ENCODE data around the gene COL2A1.

The COL2A1 gene

GRCh38 chr12:47969845-47970244, 34.4 kb downstream of the COL2A1 start:
- TF ChIP-seq, protein P1, sequence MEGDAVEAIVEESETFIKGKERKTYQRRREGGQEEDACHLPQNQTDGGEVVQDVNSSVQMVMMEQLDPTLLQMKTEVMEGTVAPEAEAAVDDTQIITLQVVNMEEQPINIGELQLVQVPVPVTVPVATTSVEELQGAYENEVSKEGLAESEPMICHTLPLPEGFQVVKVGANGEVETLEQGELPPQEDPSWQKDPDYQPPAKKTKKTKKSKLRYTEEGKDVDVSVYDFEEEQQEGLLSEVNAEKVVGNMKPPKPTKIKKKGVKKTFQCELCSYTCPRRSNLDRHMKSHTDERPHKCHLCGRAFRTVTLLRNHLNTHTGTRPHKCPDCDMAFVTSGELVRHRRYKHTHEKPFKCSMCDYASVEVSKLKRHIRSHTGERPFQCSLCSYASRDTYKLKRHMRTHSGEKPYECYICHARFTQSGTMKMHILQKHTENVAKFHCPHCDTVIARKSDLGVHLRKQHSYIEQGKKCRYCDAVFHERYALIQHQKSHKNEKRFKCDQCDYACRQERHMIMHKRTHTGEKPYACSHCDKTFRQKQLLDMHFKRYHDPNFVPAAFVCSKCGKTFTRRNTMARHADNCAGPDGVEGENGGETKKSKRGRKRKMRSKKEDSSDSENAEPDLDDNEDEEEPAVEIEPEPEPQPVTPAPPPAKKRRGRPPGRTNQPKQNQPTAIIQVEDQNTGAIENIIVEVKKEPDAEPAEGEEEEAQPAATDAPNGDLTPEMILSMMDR (IDR thresholded peaks at IDR 0.05; ENCODE audit: low read depth, low read length) = no peak
- H3K36me3 ChIP-seq = 0 out of 2 replicates have a peak, but pooled peaks cover 3% of the 10 kb centered on the region
- no peaks in the 10 kb centered on the region for H3K4me1 ChIP-seq
- DNase-seq = no peak
- no peaks in the 10 kb centered on the region for H3K9me3 ChIP-seq
- H3K4me3 ChIP-seq (ENCODE audit: low read depth, low read length) = no peak overlapping the region
- no peaks in the 10 kb centered on the region; the same call in 1 of the 2 replicates for H3K27me3 ChIP-seq

GRCh38 chr12:47967461-47968321, 36.6 kb downstream of the COL2A1 start:
- TF ChIP-seq, protein P1 (IDR thresholded peaks at IDR 0.05; ENCODE audit: low read depth, low read length) = no peak
- H3K4me3 ChIP-seq (ENCODE audit: low read depth, low read length) = no peak overlapping the region
- no peaks in the 10 kb centered on the region for H3K4me1 ChIP-seq
- H3K36me3 ChIP-seq = 0 out of 2 replicates have a peak, but pooled peaks cover 3% of the 10 kb centered on the region
- no peak for DNase-seq
- H3K9me3 ChIP-seq = no peaks in the 10 kb centered on the region
- H3K27me3 ChIP-seq = no peaks in the 10 kb centered on the region; the same call in 1 of the 2 replicates

DNA sequence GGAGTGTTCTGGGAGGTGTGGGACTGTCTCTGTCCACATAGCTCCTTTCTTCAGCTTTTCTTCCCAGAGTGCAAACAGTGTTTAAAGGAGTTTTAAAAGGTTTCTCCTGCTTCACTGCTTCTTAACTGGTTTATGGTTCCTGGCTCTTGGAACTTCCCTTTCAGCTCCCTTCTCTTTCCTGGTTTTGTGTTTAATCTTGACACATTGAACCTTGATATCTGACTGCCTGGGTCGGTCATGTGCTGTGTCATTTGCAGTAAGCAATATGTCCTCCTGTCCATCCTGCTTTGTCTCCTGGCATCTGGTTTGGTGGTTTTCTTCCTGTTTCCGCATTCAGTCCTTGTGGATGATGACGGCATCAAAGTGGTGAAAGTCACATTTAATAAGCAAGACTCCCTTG, 38.7 kb downstream of the COL2A1 start:
- no peaks in the 10 kb centered on the region for H3K4me1 ChIP-seq
- H3K9me3 ChIP-seq = no peaks in the 10 kb centered on the region
- no peaks in the 10 kb centered on the region; the same call in 1 of the 2 replicates for H3K27me3 ChIP-seq
- no peak for DNase-seq
- no peak overlapping the region for H3K4me3 ChIP-seq (ENCODE audit: low read depth, low read length)
- TF ChIP-seq, protein P1 (IDR thresholded peaks at IDR 0.05; ENCODE audit: low read depth, low read length) = no peak
- H3K36me3 ChIP-seq = 0 out of 2 replicates have a peak, but pooled peaks cover 3% of the 10 kb centered on the region

- TF ChIP-seq, protein P1 (IDR thresholded peaks at IDR 0.05; ENCODE audit: low read depth, low read length) = no peak
- Histone ChIP-seq H3K4me1 (no peaks in the 10 kb centered on the region), H3K27me3 (peaks cover 5% of the 10 kb centered on the region; the same call in 1 of the 2 replicates), H3K4me3 (ENCODE audit: low read depth, low read length) (peak overlapping the region; percentile 84), H3K9me3 (no peaks in the 10 kb centered on the region), H3K36me3 (0 out of 2 replicates have a peak, but pooled peaks cover 3% of the 10 kb centered on the region)
- DNase-seq = no peak
Measured at GRCh38 chr12:47964106-47964728, 40.1 kb downstream of the COL2A1 start.

DNA sequence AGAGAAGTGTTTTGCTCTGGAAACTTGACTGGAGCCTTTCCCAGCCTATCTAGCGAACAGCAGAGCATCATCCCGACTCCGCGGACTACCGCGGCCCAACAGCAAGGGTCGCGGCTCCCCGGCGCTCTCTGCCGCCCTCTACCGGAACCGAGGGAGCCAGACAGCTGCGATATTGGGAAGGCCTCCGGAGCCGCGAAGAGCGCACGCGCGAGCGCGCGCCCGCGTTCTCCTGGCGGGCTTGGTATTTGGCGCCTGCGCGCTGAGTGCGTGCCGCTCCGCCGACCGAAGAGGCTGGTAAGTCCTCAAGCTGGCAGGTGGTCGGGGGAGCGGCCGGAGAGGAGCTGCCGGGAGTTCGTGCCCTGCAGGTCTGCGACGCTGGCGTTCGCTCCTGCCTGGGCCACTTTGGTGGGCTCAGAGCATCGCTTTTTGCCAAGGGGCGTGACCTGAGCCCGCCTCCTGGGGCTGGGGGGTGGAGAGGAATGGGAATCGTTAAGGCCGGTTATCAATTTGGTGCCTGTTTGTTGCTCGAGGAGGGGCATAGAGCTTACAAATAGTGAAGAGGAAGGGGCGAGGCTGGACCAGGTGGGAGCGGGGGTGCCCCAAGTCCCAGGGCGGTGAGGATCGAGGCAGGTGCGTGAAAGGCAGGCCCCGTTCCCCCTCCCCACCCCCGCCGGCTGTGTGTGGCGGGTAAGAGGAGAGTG, 40.8 kb downstream of the COL2A1 start, which contains the start of gene TMEM106C:
TMEM106C (plus strand) TSS at position 257 of the 701 bp plus-strand sequence. CDS start 641 bp downstream, outside the sequence.
- Histone ChIP-seq H3K36me3 (0 out of 2 replicates have a peak, but pooled peaks cover 3% of the 10 kb centered on the region), H3K4me3 (ENCODE audit: low read depth, low read length) (peak within 1 kb of the TSS; percentile 84), H3K27me3 (peaks cover 5% of the 10 kb centered on the region; the same call in 1 of the 2 replicates), H3K4me1 (no peaks in the 10 kb centered on the region), H3K9me3 (no peaks in the 10 kb centered on the region)
- peak; percentile 95 for DNase-seq
- TF ChIP-seq, protein P1 (IDR thresholded peaks at IDR 0.05; ENCODE audit: low read depth, low read length) = peak; percentile 95
